Fibroblast of skin of back (primary cell): Measurements from ENCODE around the gene DCN.

Experiments used
- DNase-seq: peaks from one replicate; pipeline ENCODE4 v3.0.0-alpha.2; 2013

Gene DCN

DNA sequence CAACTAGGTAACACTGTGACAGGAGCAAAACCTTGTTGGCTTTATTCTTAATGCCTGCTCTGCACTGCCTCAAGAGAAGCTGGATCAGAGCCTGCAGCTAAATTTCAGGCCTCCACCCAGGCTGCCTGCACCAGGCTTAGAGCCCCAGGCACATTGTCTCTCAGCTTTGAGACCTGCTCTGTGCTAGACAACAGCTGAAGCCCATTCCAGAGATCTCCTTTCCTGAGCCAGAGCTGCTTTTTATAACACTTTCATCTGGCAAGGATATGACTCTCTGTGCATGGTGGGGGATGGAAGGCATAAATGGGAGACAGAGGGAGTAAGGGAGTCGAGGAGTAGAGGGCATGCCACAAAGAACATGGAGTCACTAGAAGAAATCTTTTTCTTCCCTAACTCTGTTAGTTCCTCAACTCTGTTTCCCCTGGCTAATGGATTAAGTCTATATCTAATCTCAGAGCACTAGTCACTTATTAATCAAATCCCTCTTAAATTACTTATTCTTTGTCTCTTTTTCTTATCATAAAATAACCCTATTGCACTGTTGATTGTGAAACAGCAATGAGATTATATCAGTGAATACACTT is 44.2 kb downstream of the DCN start:
- DNase-seq: no peak

DNA sequence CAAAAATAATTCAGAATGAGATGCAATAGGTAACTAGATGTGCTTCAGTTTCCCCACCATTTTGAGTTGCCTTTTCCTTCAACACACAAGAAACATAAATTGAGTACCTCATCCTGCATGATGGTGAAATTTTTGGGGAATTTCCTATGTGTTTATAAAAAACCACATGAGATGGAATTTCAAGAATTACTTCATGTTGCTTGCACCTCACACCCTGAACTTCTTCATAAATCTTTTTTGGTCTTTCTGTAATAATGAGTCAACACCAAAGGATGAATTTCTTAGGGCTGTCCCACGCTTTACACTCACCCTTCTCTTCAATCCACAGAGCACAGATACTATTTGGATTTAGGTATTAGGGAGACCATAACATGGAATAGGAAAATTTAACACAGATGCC is 48.7 kb downstream of the DCN start:
- DNase-seq: peak; percentile 86

DNA sequence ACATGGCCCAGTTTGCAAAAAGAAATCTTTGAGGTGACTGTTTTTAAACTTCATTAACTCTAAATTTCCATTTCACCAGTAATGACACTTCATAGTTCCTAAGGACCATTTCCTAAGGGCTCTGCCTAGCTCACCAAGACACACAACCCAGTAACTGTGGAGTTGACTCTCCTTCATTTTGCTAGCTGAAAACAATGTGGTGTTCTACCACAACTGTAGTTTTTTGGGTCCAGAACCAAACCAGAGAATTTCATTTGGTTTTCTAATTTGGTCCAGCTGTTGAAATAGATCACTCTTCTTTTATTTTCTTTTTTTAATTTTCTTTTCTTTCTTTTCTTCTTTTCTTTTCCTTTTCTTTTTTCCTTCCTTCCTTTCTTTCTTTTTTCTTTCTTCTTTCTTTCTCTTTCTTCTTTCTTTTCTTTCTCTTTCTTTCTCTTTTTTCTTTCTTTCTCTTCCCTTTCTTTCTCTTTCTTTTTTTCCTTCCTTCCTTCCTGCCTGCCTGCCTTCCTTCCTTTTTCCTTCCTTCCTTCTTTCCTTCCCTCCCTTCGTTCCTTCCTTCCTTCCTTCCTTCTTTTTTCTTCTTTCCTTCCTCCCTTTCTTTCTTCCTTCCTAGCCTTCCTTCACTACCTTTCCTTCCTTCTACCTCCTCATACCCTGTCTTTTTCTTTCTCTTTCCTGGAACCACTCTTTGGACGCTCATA is 52.8 kb downstream of the DCN start:
- DNase-seq: no peak

DNA sequence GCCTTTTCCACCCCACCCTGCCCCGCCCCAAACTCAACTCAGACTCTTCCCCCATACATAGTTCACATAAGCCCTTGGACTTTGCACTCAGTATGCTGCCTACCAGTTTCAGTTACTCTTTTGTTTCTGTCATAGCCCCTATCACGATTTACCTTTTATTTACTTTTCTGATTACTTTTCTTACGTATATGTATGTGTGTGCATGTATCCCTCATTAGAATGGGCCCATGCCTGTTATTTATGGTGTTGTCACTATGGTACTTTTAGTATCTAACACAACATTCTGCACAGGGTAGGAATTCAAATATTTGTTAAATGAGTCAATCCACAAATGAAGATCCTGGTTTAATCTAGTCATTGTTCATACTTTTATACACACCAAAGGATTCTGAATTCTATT is 54.9 kb downstream of the DCN start:
- DNase-seq: peak; percentile 88

DNA sequence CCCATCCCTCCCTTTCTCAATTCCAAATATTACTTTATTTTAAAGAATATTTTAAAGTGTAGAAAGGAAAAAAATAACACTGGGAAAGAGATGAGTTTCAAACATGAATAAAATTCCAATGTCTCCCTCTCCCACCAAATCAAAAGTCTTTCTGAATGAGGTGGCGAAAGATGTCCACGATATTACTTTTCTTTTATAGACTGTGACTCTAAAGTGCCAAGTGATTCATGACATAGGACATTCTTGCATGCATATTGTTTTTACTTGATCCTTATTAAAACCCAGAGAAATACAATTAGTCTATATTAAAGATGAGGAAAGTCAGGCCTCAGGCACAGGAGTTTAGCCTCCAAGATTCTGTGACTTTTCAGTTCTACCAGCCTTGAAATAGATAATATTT is 55.3 kb downstream of the DCN start:
- DNase-seq: peak; percentile 86

DNA sequence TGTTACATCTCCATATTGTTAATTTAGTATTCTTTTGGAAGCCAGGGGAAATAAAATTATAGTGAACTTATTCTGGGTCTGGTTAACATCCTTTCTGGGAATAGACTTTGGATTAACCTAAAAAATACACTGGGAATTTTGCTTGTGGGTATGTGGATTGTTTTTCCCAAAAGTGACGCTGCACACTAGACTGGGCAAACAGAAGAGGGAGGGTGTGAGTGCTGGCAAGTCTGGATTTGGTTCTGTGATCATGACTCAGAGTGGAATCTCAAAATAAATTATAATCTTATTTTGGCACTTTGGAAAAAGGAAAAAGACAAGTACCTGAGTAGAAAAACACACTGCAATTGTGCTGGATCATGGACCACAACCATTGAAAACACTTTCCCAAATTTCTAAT is 56.1 kb downstream of the DCN start:
- DNase-seq: peak; percentile 73

DNA sequence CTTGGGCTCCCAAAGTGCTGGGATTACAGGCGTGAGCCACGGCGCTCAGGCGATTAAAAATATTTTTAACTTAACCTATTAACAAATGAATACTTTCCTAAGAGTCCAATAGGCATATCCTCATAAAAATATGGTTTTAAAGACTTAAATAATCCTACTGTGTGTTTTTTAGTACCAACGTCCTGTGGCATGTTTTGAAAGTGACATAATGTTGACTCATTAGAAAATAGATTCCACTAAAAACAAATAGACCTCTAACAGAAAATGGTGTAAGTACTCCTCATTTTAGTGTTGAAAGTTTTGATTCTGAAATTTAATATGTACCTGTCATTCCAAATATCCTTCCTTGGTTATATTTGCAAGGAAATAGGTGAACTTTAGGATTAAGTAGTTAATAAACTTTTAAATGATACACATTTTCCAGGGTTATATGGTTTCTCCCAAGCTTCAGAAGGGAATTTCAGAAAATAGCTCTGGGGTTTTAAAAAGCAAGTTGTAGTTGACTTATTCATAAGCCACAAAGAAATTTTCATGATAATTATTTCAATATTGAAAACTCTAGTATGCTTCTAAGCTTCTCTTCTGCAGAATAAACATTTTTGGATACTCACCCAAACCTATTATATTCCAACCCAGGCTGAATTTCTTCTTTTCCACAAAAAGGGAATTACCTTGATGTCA is 59.2 kb downstream of the DCN start:
- peak; percentile 78 for DNase-seq

DNA sequence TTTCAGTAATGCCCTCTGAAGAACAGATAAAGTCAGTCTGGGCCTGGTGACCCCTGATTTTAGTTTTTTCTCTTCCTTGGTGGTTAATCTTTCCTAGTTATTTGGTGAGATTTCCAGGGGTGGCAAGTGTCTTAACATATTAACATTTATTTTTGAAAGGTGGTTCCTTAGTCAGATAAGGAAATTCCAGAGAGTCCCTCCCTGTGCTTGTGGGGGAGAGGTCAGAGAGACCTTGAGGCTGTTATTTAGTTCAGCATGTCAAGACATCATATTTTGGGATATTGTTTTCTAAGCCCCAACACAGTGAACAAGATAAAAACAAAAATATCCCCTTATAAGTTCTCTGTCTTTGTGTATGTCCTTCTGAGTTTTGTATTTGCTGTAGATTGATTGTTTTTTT is 61.8 kb downstream of the DCN start:
- no peak for DNase-seq

DNA sequence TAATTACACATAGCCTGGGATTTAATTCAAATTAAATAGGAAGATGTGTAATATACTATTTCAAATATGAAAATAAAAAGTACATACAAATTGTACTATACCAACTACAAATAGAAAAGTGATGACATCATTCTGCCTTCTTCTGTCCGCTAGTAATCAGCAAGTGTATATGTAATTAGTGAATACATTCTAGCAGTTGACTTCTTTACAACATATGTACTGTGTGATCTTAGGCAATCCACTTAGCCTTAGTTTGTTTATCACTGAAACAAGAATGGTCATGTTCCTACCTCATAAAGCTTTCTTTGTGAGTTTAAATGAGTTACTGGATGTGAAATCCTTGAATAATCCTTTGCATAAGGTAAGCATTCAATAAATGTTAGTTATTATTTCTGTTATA is 63.5 kb downstream of the DCN start:
- no peak for DNase-seq

DNA sequence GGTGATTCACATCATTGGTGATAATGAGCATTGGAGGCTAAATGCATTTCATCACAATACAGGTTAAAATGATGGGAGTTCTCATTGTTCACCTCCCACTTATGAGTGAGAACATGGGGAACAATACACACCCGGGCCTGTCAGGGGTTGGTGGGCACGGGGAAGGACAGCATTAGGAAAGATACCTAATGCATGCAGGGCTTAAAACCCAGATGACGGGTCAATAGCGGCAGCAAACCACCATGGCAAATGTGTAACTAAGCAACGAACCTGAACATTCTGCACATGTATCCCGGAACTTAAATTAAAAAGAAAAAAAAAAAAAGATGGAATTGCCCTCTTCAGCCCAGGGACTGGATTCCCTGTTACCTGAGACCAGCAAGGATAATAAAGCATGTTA is 69.0 kb downstream of the DCN start:
- DNase-seq: no peak

DNA sequence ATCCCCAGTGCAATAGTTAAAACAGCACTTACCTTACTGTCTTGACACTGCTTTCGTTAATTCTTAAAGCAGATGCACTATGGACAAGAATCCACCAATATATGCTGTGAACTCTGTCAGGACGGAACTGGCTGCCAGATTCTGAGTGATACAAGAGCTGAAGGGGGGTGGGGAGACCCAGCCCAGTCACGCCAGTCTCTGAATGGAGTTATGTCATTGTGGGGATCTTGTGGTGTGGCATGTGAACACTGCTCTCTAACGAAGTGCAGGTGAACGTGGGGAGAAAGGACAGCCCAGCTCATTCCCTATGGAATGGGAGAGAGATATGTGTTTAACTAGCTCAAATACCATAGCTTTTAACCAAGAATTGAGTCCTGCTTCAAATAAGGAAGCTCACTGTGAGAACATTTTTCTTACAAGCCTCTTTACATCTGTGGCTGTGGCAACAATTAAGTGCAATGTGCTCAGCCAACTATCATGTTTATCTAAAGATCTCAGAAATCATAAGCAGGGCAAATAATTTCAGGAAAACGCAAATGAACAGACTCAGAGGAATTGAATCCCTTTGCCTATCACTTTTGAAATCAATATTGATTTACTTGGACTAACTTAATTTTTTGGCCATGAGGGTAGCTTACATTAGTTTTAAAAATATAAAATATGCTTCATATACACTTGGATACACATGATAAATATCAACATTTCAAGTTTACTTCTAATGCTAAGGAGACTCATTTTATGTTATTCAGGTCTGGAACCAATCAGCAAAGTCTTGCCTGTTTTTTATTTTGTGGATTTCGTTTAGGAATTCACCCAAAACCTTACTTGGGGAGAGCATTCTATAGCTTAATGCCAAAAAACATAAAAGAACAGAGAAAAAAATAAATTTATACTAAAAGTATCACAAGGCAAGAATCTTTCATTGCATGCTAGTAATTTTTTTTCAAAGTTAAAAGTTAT is 71.0 kb downstream of the DCN start, which contains the start of gene LUM:
Gene LUM, minus strand, starts transcription at position 129 of the 960 bp plus-strand sequence. CDS start 2,515 bp downstream, outside the sequence.
- DNase-seq: peak; percentile 88

DNA sequence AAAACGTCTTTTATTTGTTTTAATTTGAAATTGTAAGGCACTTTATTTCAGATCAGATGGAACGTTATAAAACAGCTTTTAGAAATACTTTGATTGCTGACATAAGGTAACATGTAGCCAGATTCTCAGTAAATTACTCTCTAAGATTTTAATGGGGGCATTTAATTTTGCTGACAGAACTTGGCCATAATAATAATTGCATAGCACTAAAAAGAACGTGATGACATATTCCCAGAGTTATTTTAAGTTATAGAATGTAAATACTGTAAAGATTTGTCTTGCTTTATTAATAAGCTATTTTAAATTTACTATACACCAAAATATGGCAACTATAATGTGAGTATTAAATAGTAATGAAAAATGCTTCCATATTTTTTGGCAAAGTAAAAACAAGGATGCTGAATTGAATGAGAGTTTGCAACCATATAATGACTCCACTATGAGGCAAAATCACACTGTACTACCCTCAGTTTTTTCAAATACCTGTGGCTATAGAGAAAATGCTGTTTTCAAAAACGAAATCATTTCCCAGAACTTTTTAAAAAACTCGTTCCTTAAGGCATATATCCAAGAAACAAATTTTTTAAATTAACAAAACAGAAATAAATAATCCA is 72.2 kb downstream of the DCN start:
- DNase-seq: no peak

DNA sequence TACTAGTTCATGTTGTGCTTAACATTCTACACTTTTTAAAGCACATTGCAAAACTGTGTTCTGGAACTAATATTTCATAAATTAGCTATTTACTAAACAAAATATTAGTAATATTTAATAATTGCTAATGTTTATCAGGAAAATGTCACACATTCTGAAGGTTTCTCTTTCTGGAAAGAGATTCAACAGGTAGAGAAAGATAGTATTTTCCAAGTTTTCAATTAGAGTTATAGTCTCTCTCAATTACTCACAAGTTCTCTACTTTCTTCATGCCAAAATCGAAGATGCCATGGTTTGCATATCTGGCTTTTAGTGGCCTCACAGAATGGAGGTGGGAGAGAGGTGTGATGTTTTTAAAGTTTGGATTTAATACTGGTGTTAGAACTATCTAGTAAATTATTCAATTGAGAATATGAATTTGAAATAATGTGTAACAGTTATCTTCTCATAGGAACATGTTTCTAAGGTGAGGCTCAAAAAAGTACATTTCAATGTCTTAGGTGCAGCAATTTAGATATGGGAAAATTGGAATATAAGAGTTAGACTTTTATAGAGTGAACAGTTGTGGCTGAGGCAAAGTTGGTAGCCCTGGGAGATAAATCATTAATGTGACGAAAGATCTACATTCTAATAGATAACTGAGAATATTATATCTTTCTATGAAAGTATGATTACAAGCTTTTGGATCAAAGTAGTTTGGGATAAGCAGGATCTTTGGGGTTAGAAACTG is 72.9 kb downstream of the DCN start:
- no peak for DNase-seq

DNA sequence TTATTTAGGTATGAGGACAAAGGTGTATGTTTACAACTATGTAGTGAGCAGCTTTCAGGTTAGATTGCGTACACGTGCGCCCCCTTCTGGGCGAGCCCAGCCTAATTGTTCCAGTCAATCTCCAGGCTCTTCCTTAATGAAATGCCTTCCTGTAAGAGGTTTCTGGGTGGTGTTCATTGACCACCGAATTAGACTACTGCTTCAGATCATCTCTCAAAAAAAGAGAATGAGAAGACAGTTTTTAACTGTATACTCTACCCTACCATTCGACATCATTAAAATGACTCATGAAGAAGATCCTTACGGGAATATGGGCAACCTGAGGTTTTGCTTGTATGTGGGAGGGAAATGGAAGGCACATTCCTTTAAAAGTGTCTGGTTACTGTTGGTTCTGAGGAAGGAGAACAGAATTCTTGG is 73.5 kb downstream of the DCN start:
- peak; percentile 84 for DNase-seq

DNA sequence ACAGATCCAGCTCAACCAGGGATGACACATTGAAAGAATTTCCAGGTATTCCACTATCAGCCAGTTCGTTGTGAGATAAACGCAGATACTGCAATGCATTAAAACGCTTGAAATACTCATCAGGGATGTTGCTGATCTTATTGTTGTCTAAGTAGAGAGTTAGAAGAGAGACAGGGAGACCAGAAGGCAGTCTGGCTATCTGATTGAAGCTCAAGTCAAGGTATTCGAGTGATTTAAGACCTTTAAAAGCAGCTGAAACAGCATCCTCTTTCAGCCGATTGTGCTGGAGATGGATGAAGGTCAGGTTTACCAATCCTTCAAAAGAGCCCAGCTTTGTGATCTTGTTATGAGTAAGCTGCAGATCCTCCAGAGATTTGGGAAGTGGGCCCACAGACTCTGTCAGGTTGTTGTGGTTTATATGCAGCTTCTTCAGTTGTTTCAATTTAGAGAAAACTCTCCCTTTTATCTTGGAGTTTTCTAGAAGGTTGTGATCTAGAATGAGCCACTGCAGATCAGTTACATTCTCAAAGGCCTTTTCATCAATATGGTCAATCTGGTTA is 74.3 kb downstream of the DCN start:
- DNase-seq: no peak

DNA sequence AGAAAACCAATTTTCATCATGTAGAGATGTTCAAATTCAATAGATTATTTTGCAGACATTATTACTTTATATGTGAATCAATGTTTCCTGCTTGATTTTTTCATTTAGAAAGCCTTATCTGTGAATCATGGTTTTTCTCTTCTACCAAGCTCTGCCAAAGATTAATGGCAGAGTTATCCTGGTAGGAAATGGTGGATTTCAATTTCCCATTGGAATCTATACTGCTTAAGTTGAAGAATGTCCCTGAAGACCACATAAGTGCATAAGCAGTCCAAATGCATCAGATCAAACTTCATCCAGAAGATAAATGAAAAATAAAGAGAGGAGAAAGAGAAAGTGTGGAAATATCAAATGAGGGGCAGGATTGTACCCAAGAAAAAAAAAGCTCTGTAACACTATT is 76.3 kb downstream of the DCN start:
- DNase-seq: no peak

DNA sequence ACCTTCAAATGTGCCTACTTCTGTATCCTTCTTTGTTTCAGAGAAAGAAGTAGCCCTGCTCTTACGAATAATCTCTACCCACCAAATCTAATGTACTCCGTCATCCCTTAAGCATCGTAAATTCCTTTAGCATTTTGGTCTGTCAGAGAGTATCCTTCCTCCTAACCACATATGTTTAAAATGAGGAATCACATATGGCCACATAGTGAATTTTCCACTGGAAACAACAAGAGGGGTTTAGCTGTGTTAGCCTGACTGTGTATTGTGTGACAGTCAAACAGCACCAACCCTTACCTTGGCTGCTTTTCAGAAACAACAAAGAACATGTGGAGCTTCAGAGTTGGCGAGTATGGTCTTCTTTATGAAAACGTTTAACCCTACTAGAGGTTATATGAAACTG is 76.8 kb downstream of the DCN start:
- DNase-seq: peak; percentile 63

DNA sequence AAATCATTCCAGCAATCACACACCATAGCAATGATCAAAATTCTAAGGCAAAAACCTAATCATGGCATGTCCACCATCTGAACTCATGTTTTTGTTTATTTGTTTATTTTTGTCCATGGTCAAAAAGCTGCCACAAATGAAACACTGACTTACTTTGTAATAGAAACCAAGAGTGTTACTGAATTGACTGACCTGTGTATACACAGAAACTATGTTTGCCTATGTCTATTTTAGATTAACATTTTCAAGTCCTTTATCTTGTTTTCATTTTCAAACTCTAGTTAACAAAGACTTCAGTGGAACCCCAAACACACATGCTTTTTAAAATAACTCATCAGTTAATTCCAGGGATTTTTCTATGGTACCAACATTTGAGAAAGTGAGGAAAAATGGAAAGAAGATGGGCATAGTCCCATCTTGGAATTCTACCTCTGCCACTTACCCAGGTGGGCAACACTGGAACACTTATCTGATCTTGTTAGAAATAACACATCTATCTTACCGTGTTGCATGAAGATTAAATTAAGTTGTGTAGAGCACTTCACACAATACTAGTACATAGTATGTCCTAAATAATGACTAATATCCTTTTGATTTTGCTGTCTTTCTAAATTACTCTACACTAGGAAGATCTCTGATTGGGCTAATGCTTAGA is 77.7 kb downstream of the DCN start:
- no peak for DNase-seq

DNA sequence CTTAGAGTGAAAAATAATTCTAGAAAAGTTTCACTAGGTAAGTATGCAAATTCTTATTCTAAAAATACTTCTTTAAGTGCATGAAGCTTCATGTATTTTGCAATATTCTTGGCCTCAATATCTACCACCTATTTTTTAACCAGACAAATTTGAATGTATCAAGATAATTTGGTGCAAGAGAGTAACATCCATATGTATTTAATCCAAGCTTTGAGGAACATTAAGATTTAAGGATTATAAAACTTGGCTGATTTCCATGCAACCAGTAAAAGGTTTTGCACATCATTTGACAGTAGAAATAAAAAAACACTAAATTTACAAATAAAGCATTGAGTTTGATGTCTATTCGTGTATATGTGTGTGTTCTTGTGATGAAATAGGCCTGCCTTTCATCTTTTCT is 79.0 kb downstream of the DCN start:
- DNase-seq: no peak

DNA sequence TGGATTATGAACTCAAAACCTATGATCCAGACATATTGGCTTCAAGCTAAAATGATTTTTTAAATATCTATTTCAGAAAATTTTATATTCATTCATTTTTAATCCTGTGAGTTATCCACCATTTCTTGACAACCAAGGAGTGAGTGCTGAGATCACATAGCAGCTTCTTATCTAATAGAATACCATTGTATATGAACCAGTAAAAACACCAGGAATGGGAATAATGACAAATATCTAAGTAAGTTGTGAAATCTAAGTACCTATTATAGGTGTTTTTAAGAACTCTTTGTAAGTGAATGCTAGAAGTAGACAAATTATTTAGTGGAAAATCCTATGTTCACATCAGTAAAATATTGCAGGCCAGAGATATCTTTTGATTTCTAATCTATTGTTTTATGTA is 79.5 kb downstream of the DCN start:
- no peak for DNase-seq

DNA sequence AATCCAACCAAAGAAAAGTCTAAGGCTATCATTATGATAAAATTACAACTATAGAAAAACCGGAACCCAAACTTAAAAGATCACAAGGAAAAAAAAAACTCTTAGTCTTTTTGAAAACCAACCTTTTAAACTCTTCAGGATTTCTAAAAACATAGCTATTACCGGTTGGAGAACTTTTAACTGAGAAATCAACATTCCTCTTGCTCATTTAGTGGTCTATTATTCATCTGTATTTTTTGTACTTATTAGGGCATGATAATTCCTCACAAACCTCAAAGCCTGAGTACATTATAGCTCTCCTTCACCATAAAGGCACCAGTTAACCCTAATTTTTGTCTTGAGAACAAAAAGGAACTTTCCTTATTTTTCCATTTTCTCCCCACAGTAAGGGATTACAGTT is 81.7 kb downstream of the DCN start:
- DNase-seq: peak; percentile 63
